ENCODE results near the gene HPGDS. TPM values are rescaled to one million over a fixed set of nuclear protein-coding genes. Genes with fewer than 3 reads are reported as not detected.

The HPGDS gene
- total and polyA plus RNA-seq, 12 donors: 0.48 to 3.1 (median 1.3) TPM

DNA sequence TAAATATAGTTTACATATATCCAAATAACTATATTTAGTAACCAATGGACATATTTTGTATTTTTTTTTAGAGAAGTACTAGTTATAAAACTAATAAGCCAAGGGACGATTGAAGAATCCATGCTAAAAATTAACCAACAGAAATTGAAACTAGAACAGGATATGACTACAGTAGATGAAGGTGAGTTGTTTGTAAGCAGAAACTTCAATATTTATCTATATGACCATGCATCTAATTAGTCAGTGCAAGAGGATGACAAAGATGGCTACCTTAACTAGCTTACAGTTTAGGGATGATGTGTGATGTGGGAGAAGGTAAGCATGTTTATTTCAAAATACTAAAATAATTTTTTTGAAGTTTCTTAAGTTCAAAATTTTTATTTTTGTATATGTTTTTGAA lies 57.7 kb downstream of the HPGDS start:
- H3K36me3 ChIP-seq (replicated peaks in 1 of 2): peaks cover 0 to 51% of the 10 kb centered on the region in 2 donors
- no peak overlapping the region for H3K27ac ChIP-seq
- intact Hi-C loops (cut with DNase I): no loop called here
- DNase-seq: no peak
- H3K4me1 ChIP-seq (replicated peaks in 1 of 2): no peaks in the 10 kb centered on the region
- H3K27me3 ChIP-seq: no peaks in the 10 kb centered on the region
- 91 to 94% (median 93%) methylated on average over 1 of the region's 1 CpG for WGBS, 4 donors
- H3K4me3 ChIP-seq: no peak overlapping the region
- no peaks in the 10 kb centered on the region for H3K9me3 ChIP-seq (replicated peaks in 1 of 3)
- TF ChIP-seq, protein P1, sequence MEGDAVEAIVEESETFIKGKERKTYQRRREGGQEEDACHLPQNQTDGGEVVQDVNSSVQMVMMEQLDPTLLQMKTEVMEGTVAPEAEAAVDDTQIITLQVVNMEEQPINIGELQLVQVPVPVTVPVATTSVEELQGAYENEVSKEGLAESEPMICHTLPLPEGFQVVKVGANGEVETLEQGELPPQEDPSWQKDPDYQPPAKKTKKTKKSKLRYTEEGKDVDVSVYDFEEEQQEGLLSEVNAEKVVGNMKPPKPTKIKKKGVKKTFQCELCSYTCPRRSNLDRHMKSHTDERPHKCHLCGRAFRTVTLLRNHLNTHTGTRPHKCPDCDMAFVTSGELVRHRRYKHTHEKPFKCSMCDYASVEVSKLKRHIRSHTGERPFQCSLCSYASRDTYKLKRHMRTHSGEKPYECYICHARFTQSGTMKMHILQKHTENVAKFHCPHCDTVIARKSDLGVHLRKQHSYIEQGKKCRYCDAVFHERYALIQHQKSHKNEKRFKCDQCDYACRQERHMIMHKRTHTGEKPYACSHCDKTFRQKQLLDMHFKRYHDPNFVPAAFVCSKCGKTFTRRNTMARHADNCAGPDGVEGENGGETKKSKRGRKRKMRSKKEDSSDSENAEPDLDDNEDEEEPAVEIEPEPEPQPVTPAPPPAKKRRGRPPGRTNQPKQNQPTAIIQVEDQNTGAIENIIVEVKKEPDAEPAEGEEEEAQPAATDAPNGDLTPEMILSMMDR (IDR thresholded peaks at IDR 0.05): no peak
- no peak for TF ChIP-seq POLR2A (IDR thresholded peaks at IDR 0.05)

DNA sequence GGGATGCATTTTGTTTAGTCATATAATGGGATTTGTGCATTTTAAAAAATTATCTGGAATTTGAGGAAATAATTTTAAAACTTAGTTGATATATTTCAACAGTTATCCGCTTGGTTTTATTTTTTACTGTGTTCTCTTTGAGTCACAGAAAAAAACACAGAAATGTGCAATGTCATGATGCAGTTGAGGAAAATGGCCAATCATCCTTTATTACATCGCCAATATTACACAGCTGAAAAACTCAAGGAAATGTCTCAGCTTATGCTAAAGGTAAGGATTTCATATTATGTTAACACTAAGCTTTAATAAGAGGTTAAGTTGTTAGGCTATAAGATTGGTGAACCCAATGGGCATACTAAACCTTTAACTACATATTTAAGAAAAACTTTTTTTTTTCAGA lies 63.9 kb downstream of the HPGDS start:
- intact Hi-C loops (cut with DNase I): no loop called here
- Histone ChIP-seq H3K27me3 (no peaks in the 10 kb centered on the region), H3K4me1 (replicated peaks in 1 of 2) (no peaks in the 10 kb centered on the region), H3K4me3 (no peak overlapping the region), H3K9me3 (replicated peaks in 1 of 3) (no peaks in the 10 kb centered on the region), H3K27ac (no peak overlapping the region), H3K36me3 (replicated peaks in 1 of 2) (peaks cover 0 to 65% of the 10 kb centered on the region in 2 donors)
- TF ChIP-seq POLR2A (IDR thresholded peaks at IDR 0.05): no peak
- TF ChIP-seq, protein P1 (IDR thresholded peaks at IDR 0.05): no peak
- no peak for DNase-seq
- WGBS, 4 donors: 94 to 99% (median 96%) methylated on average over 2 of the region's 2 CpGs

DNA sequence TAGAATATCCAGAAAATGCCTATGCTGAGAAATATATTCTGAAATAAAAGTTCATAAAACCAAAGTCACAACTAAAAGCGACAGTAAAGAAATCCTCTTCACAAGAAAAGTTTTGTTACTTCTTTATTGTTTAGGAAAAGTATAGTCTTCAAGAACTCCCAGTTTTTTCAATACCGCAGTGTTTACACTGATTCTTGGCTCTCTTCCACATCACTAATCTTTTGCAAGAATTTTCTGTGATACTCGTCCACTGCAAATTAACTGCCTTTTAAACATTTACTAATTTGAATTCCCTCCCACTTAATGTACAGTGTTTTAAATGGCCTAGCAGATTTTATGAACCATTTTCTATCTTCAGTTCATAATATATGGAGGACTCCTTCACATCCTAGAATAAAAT lies 65.1 kb downstream of the HPGDS start:
- no peak for TF ChIP-seq POLR2A (IDR thresholded peaks at IDR 0.05)

DNA sequence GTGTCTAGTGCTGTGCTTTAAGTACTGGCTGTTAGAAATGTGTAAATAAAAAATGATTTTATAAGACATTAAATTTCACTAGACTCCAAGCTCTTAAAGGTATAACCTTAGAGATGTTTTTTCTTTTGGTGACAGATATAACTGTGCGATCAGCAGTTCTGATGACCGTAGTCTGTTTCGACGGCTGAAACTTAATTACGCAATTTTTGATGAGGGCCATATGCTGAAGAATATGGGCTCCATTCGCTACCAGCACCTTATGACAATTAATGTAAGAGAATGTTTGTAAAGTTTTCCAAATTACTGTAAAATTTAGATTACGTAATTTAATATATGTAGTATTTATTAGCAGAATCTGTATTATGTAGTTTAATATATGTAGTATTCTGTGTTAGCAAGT lies 66.4 kb downstream of the HPGDS start:
- no peaks in the 10 kb centered on the region for H3K9me3 ChIP-seq (replicated peaks in 1 of 3)
- no peak for DNase-seq
- H3K36me3 ChIP-seq (replicated peaks in 1 of 2): peaks cover 0 to 48% of the 10 kb centered on the region in 2 donors
- no peak overlapping the region for H3K27ac ChIP-seq
- H3K4me3 ChIP-seq: no peak overlapping the region
- no peak for TF ChIP-seq POLR2A (IDR thresholded peaks at IDR 0.05)
- TF ChIP-seq, protein P1 (IDR thresholded peaks at IDR 0.05): no peak
- H3K27me3 ChIP-seq: no peaks in the 10 kb centered on the region
- WGBS, 4 donors: 96 to 98% (median 97%) methylated on average over 7 of the region's 7 CpGs
- intact Hi-C loops (cut with DNase I): no loop called here
- H3K4me1 ChIP-seq (replicated peaks in 1 of 2): no peaks in the 10 kb centered on the region

More for the DNA sequence above, 65.1 kb downstream of the HPGDS start:
- no peak overlapping the region for H3K4me3 ChIP-seq
- H3K27me3 ChIP-seq: no peaks in the 10 kb centered on the region
- no peak overlapping the region for H3K27ac ChIP-seq
- no peak for DNase-seq
- intact Hi-C loops (cut with DNase I): no loop called here
- peaks cover 0 to 52% of the 10 kb centered on the region in 2 donors for H3K36me3 ChIP-seq (replicated peaks in 1 of 2)
- 87 to 92% (median 89%) methylated on average over 3 of the region's 3 CpGs for whole genome bisulfite sequencing, 4 donors
- no peaks in the 10 kb centered on the region for H3K4me1 ChIP-seq (replicated peaks in 1 of 2)
- no peaks in the 10 kb centered on the region for H3K9me3 ChIP-seq (replicated peaks in 1 of 3)

DNA sequence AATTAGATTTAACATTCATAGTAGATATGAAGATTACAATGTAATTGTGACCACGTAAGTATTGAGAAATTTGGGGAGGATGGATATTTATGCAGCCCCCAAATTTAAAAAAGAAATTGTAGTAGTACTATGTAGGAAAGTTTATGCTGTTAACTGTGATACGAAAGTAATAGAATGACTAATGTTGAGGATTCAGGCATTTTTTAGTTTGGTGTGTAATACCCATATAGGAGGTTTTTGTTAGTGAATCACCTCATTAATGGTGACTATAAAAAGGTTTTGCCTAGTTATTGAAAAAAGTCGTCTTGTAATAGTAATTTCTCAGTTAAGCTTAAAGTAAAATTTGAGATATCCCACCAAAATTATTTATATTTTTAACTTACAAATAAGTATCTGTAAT lies 67.7 kb downstream of the HPGDS start:
- Histone ChIP-seq H3K36me3 (replicated peaks in 1 of 2) (peaks cover 0 to 43% of the 10 kb centered on the region in 2 donors), H3K9me3 (replicated peaks in 1 of 3) (no peaks in the 10 kb centered on the region), H3K27me3 (no peaks in the 10 kb centered on the region), H3K27ac (no peak overlapping the region), H3K4me3 (no peak overlapping the region), H3K4me1 (replicated peaks in 1 of 2) (no peaks in the 10 kb centered on the region)
- TF ChIP-seq, protein P1 (IDR thresholded peaks at IDR 0.05): no peak
- no peak for TF ChIP-seq POLR2A (IDR thresholded peaks at IDR 0.05)
- no peak for DNase-seq
- 94 to 96% (median 96%) methylated on average over 3 of the region's 3 CpGs for whole genome bisulfite sequencing, 4 donors
- intact Hi-C loops (cut with DNase I): no loop called here
